Panc1 (cell line): Measurements from ENCODE around the gene LOXL3. TPM values are rescaled to one million over a fixed set of nuclear protein-coding genes. Genes with fewer than 3 reads are reported as not detected.
A peak's percentile ranks its signal among the peaks of the same experiment; 100 is the strongest.

ENCODE experiments used
- ATAC-seq: fragments of 200-7000 bp; cut with Tn5 transposase; 2 replicates; pipeline ENCODE4 v1.9.1; 2020; ENCODE audit warnings: mild to moderate bottlenecking, moderate library complexity
- BruUV-seq: library from RNA; stranded (reverse); fragments of 400-500 nt; replicated peaks from 2 replicates; lab custom pipeline; 2021; lab: Mats Ljungman, UMichigan
- CTCF ChIA-PET: fragments of 300-600 bp; sonication (Branson Sonifier 250); formaldehyde crosslinking; loops from one replicate; lab custom pipeline; 2022; ENCODE audit warnings: antibody characterized with exemption; lab: Charles Lee
- POLR2A ChIA-PET: fragments of 300-600 bp; sonication (Branson Sonifier 250); formaldehyde crosslinking; loops from one replicate; lab custom pipeline; 2022; ENCODE audit warnings: antibody characterized with exemption; lab: Charles Lee
- DNase-seq: peaks from one replicate; pipeline ENCODE4 v3.0.0-alpha.2; 2010; ENCODE audit warnings: low read depth, low spot score
- H3K27ac ChIP-seq: 2 replicates; pipeline ENCODE4 v1.5.1; 2011; ENCODE audit warnings: mild to moderate bottlenecking, low read length, inconsistent platforms
- H3K27me3 ChIP-seq: fragments of 200-500 bp; sonication (Bioruptor generic); 2 replicates; pipeline ENCODE4 v1.6.0; 2014; ENCODE audit warnings: low read length, inconsistent platforms; ENCODE audit not compliant: control insufficient read depth, insufficient read depth
- H3K36me3 ChIP-seq: fragments of 200-500 bp; sonication (Bioruptor generic); 2 replicates; pipeline ENCODE4 v1.5.1; 2014; ENCODE audit warnings: inconsistent platforms, mild to moderate bottlenecking, low read length, moderate library complexity; ENCODE audit not compliant: control insufficient read depth, insufficient read depth
- H3K4me1 ChIP-seq: 2 replicates; pipeline ENCODE4 v1.5.1; 2011; ENCODE audit warnings: inconsistent platforms, mild to moderate bottlenecking, low read length, moderate library complexity; ENCODE audit not compliant: control insufficient read depth, insufficient read depth
- H3K4me3 ChIP-seq, 2 experiments: 2 replicates each; pipeline ENCODE4 v1.5.1; 2011 to 2012; ENCODE audit warnings: low read depth in 2 of 2, low read length in 2 of 2, mild to moderate bottlenecking in 2 of 2, inconsistent platforms in 1 of 2, moderate library complexity in 1 of 2
- H3K9me3 ChIP-seq: fragments of 200-500 bp; sonication (Bioruptor generic); 2 replicates; pipeline ENCODE4 v1.5.1; 2014; ENCODE audit warnings: low read depth, mild to moderate bottlenecking, inconsistent platforms, low read length, moderate library complexity; ENCODE audit not compliant: control insufficient read depth, insufficient read depth
- POLR2AphosphoS5 ChIP-seq: IDR thresholded peaks from 2 replicates; pipeline ENCODE4 v1.6.1; 2012; ENCODE audit warnings: mild to moderate bottlenecking, low read depth, low read length, moderate library complexity
- REST ChIP-seq, 2 experiments: IDR thresholded peaks; 2 replicates each; pipeline ENCODE4 v1.6.1; 2011 to 2012; ENCODE audit warnings: low read depth in 2 of 2, control low read depth in 1 of 2, low read length in 1 of 2, mild to moderate bottlenecking in 1 of 2, moderate library complexity in 1 of 2; ENCODE audit not compliant: insufficient read depth in 1 of 2
- SIN3A ChIP-seq: IDR thresholded peaks from 2 replicates; pipeline ENCODE4 v1.6.1; 2012; ENCODE audit warnings: low read depth, mild to moderate bottlenecking, low read length, moderate library complexity, borderline replicate concordance; ENCODE audit not compliant: insufficient read depth
- TCF7L2 ChIP-seq: IDR thresholded peaks from 2 replicates; pipeline ENCODE4 v1.6.1; 2011; ENCODE audit warnings: mild to moderate bottlenecking, low read depth, low read length, inconsistent platforms
- in situ Hi-C: cut with HindIII; loops from 2 replicates; pipeline ENCODE4 v1.10.0; 2016; ENCODE audit warnings: low sequenced_read_pairs, low pct_unique_long_range_greater_than_20kb
- intact Hi-C: fragments of 100-400 bp; cut with micrococcal nuclease; formaldehyde crosslinking; loops from one replicate; pipeline ENCODE4 v1.10.0; 2022; ENCODE audit not compliant: unreplicated experiment
- total RNA-seq: library from RNA; stranded (reverse); gene quantifications from one replicate; pipeline ENCODE4 v1.2.1, GENCODE V29; 2021; ENCODE audit not compliant: unreplicated experiment
- TF ChIP-seq, protein P1 (sequence below): fragments of 450-650 bp; IDR thresholded peaks from 2 replicates; pipeline ENCODE4 v1.5.1; 2017; ENCODE audit warnings: mild to moderate bottlenecking

Gene LOXL3
- total RNA-seq, 1 experiment from 2014 or later: 1.0 TPM

- DNase-seq (no peak), ATAC-seq (no peak)
- ChIA-PET CTCF (no interaction called here), POLR2A (interaction anchor here (0.8 kb wide), 1 partner anchor 46 kb away, joined by 3 read pairs; no protein-coding TSS in a partner anchor)
- TSS peak; percentile 80 for BruUV-seq
- no peaks in the 10 kb centered on the region for H3K9me3 ChIP-seq
- no peaks in the 10 kb centered on the region for H3K36me3 ChIP-seq
- peaks cover 23% of the 10 kb centered on the region for H3K4me1 ChIP-seq
- in situ Hi-C loops: no loop called here
- no peaks in the 10 kb centered on the region; the same call in 1 of the 2 replicates for H3K27me3 ChIP-seq
- TF ChIP-seq TCF7L2 (no peak), POLR2AphosphoS5 (no peak)
- intact Hi-C loops: no loop called here
- no peak overlapping the region for H3K27ac ChIP-seq
- peak overlapping the region in 1 of 2 experiments; percentile 80; a peak in 1 of 4 replicates for H3K4me3 ChIP-seq
Observed at GRCh38 chr2:74550231-74550630, 3.5 kb downstream of the LOXL3 start.

- in situ Hi-C loops (no loop called here), intact Hi-C loops (no loop called here)
- no TSS peak for BruUV-seq
- ChIA-PET CTCF (no interaction called here), POLR2A (no interaction called here)
- Histone ChIP-seq H3K27ac (peak overlapping the region; percentile 80), H3K4me3 (peak overlapping the region; percentile 70 to 80), H3K27me3 (no peaks in the 10 kb centered on the region; the same call in 1 of the 2 replicates), H3K4me1 (peaks cover 23% of the 10 kb centered on the region), H3K9me3 (no peaks in the 10 kb centered on the region), H3K36me3 (no peaks in the 10 kb centered on the region)
- TF ChIP-seq TCF7L2 (peak; percentile 57; the same call in 1 of the 2 replicates), POLR2AphosphoS5 (peak; percentile 70), SIN3A (0 out of 2 replicates have a peak, but pooled peaks have one; percentile 32), REST (IDR thresholded peaks at IDR 0.05; ENCODE audit: insufficient read depth in 1 of 2, low read depth in 2 of 2, low read length in 1 of 2) (no peak)
- TF ChIP-seq, protein P1, sequence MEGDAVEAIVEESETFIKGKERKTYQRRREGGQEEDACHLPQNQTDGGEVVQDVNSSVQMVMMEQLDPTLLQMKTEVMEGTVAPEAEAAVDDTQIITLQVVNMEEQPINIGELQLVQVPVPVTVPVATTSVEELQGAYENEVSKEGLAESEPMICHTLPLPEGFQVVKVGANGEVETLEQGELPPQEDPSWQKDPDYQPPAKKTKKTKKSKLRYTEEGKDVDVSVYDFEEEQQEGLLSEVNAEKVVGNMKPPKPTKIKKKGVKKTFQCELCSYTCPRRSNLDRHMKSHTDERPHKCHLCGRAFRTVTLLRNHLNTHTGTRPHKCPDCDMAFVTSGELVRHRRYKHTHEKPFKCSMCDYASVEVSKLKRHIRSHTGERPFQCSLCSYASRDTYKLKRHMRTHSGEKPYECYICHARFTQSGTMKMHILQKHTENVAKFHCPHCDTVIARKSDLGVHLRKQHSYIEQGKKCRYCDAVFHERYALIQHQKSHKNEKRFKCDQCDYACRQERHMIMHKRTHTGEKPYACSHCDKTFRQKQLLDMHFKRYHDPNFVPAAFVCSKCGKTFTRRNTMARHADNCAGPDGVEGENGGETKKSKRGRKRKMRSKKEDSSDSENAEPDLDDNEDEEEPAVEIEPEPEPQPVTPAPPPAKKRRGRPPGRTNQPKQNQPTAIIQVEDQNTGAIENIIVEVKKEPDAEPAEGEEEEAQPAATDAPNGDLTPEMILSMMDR: no peak
- DNase-seq: no peak
- peak; percentile 91 for ATAC-seq
Observed at GRCh38 chr2:74548900-74549826, 4.6 kb downstream of the LOXL3 start.
